ENCODE results near the gene NVL.
A peak's percentile ranks its signal among the peaks of the same experiment; 100 is the strongest.

The NVL gene

DNA sequence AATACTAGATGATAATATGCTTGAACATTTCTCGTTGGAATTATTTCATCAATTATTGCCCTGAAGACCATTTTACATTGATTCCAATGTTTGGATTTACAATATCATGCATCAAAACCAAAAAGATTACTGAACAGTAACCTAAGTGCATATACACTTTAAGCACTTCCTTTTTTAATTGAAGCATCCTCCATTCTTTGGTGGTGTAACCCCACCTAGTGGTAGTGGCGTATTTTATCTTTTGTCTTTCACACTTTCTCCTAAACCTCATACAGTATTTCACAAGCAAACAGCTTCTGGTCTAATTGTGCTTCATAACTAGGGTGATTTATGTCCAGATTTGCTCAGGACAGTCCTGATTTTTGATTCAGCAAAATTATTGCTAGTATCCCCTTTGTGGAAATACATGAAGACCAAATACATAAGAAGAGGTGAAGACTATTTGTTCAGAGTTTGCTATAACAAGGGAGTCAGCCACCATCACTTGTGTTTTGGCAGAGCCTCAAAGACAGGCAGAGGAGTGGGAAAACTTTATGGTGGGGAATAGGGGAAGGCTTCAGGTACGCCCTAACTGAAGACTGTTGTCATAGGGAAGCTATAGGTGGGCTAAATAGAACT lies 3.4 kb upstream of the NVL start:
- in situ Hi-C loops (cut with MboI; ENCODE audit: low sequenced_read_pairs, unreplicated experiment), result loop anchor here (5.0 to 25.0 kb wide), 2 partner anchors 206 to 521 kb away; no protein-coding TSS in a partner anchor
- peak; percentile 55 for DNase-seq (ENCODE audit: low spot score)
- TF ChIP-seq, protein P1, sequence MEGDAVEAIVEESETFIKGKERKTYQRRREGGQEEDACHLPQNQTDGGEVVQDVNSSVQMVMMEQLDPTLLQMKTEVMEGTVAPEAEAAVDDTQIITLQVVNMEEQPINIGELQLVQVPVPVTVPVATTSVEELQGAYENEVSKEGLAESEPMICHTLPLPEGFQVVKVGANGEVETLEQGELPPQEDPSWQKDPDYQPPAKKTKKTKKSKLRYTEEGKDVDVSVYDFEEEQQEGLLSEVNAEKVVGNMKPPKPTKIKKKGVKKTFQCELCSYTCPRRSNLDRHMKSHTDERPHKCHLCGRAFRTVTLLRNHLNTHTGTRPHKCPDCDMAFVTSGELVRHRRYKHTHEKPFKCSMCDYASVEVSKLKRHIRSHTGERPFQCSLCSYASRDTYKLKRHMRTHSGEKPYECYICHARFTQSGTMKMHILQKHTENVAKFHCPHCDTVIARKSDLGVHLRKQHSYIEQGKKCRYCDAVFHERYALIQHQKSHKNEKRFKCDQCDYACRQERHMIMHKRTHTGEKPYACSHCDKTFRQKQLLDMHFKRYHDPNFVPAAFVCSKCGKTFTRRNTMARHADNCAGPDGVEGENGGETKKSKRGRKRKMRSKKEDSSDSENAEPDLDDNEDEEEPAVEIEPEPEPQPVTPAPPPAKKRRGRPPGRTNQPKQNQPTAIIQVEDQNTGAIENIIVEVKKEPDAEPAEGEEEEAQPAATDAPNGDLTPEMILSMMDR (IDR thresholded peaks at IDR 0.05; ENCODE audit: borderline replicate concordance, control extremely low read depth, extremely low read depth, insufficient read depth, missing control alignments), result peak; percentile 34

DNA sequence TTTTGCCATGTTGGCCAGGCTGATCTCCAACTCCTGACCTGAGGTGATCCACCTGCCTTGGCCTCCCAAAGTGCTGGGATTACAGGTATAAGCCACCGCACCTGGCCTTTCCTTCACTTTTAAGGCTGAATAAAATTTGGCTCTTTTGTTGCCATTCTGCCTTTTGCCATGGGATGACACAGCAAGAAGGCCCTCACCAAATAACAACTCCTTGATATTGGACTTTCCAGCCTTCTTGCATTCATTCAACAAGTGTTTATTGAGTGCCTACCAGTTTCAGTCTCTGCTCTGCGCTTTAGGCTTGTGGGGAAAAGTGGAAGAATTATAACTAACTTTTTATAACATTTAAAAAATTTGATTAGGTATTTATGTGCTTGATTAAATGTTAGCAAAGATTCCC lies 1.9 kb upstream of the NVL start:
- DNase-seq (ENCODE audit: low spot score), result no peak
- in situ Hi-C loops (cut with MboI; ENCODE audit: low sequenced_read_pairs, unreplicated experiment), result loop anchor here (5.0 to 25.0 kb wide), 2 partner anchors 205 to 520 kb away; no protein-coding TSS in a partner anchor
- TF ChIP-seq, protein P1 (IDR thresholded peaks at IDR 0.05; ENCODE audit: borderline replicate concordance, control extremely low read depth, extremely low read depth, insufficient read depth, missing control alignments), result no peak

DNA sequence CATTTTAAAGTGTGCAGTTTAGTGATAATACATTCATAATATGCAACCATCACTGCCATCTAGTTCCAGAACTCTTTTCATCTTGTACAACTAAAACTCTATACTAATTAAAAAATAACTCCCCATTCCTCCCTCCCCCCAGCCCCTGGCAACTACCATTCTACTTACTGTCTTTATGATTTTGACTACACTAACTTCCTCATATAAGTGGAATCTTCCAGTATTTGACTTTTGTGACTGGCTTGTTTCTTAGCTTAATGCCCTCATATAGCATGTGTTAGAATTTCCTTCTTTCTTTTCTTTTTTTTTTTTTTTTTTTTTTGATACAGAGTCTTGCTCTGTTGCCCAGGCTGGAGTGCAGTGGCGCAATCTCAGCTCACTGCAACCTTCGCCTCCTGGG lies 1.4 kb upstream of the NVL start:
- in situ Hi-C loops (cut with MboI; ENCODE audit: low sequenced_read_pairs, unreplicated experiment), result loop anchor here (5.0 to 25.0 kb wide), 2 partner anchors 204 to 519 kb away; no protein-coding TSS in a partner anchor
- no peak for DNase-seq (ENCODE audit: low spot score)
- TF ChIP-seq, protein P1 (IDR thresholded peaks at IDR 0.05; ENCODE audit: borderline replicate concordance, control extremely low read depth, extremely low read depth, insufficient read depth, missing control alignments), result no peak

DNA sequence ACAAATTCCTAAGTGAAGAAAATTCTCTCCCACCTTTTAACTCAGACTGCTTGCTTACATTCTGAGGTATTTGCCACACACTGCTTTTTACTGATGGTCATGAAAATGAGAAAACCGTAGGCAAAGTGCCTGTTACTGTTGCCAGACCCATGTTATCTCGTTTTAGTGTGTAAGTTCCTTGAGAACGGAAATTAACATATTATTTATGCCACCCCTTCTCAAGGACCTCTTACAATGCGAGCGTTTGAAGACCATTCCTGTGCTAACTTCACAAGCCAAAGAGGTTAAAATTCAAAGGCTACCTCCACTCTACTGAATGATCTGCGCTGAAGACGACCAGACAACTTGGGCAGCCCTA lies 509 bp downstream of the NVL start:
- DNase-seq (ENCODE audit: low spot score), result no peak
- in situ Hi-C loops (cut with MboI; ENCODE audit: low sequenced_read_pairs, unreplicated experiment), result loop anchor here (25.0 kb wide), 1 partner anchor 517 kb away; no protein-coding TSS in a partner anchor
- TF ChIP-seq, protein P1 (IDR thresholded peaks at IDR 0.05; ENCODE audit: borderline replicate concordance, control extremely low read depth, extremely low read depth, insufficient read depth, missing control alignments), result no peak

DNA sequence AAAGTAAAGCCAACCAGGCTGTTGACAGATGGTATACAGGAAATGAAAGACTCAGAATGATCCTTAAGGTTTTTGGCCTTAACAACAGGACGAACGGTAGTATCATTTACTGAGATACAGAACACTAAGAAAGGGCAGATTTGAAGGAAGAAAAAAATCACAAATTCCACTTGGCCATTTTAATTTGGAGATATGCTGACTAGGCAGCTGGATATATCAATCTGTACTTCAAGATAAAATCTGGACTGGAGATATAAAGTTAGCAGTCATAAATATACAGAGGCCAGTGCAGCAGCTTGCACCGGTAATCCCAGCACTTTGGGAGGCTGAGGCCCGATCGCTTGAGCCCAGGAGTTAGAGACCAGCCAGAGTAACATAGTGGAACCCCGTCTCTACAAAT lies 1.3 kb downstream of the NVL start:
- DNase-seq (ENCODE audit: low spot score), result no peak
- TF ChIP-seq, protein P1 (IDR thresholded peaks at IDR 0.05; ENCODE audit: borderline replicate concordance, control extremely low read depth, extremely low read depth, insufficient read depth, missing control alignments), result no peak
- in situ Hi-C loops (cut with MboI; ENCODE audit: low sequenced_read_pairs, unreplicated experiment), result loop anchor here (25.0 kb wide), 1 partner anchor 516 kb away; no protein-coding TSS in a partner anchor

DNA sequence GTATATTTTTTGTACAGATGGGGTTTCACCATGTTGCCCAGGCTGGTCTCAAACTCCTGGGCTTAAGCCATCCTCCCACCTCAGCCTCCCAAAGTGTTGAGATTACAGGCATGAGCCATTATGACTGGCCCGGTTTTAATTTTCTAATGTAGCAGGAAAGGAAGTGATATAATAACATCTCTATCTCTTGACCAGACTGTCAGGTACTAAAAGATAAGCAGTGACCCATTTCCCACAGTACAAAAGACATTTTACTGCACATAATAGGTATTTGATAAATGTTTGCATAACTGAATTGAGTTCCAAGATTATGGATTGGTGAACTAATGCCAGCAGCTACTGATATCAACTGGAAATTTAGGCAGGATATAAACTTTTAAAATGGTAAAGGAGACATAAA lies 4.0 kb downstream of the NVL start:
- DNase-seq (ENCODE audit: low spot score), result no peak
- in situ Hi-C loops (cut with MboI; ENCODE audit: low sequenced_read_pairs, unreplicated experiment), result loop anchor here (25.0 kb wide), 1 partner anchor 514 kb away; no protein-coding TSS in a partner anchor
- TF ChIP-seq, protein P1 (IDR thresholded peaks at IDR 0.05; ENCODE audit: borderline replicate concordance, control extremely low read depth, extremely low read depth, insufficient read depth, missing control alignments), result no peak

Measured in GM13976 (cell line).